IPS DF 19.7 (cell line): ENCODE data around the gene ACTG2.
"Not testable (repeated sequence)": the region's sequence is repeated elsewhere in the genome, so short reads cannot be mapped to it uniquely, and the experiment has no call there.

Experiments
- DNase-seq: peaks from one replicate; pipeline ENCODE4 v3.0.0-alpha.2; 2013; ENCODE audit warnings: low read depth, low spot score

ACTG2 gene

GRCh38 chr2:73892631-73893329 lies at the start of gene ACTG2:
ACTG2 (plus strand) TSS chr2:73893008; CDS start chr2:73901312, 8,304 bp downstream.
- DNase-seq = no peak

GRCh38 chr2:73844087-73844486 lies 48.7 kb upstream of the ACTG2 start:
- no peak for DNase-seq

- DNase-seq = no peak
These were observed 42.8 kb upstream of the ACTG2 start for GRCh38 chr2:73850009-73850408.

GRCh38 chr2:73851274-73851673 lies 41.5 kb upstream of the ACTG2 start:
- no peak for DNase-seq

GRCh38 chr2:73852020-73852419 lies 40.8 kb upstream of the ACTG2 start:
- DNase-seq = no peak

GRCh38 chr2:73855526-73855925 lies 37.3 kb upstream of the ACTG2 start:
- DNase-seq = no peak

GRCh38 chr2:73856214-73856613 lies 36.6 kb upstream of the ACTG2 start:
- no peak for DNase-seq

- no peak for DNase-seq
These were observed 32.9 kb upstream of the ACTG2 start for GRCh38 chr2:73859721-73860586.

- DNase-seq = no peak
These were observed 29.8 kb upstream of the ACTG2 start for GRCh38 chr2:73862987-73863386.

- DNase-seq = no peak
These were observed 24.4 kb upstream of the ACTG2 start for GRCh38 chr2:73868204-73868978.

GRCh38 chr2:73870084-73870483 lies 22.7 kb upstream of the ACTG2 start:
- DNase-seq = no peak

GRCh38 chr2:73877071-73877802 lies 15.6 kb upstream of the ACTG2 start:
- no peak for DNase-seq

GRCh38 chr2:73877984-73878383 lies 14.8 kb upstream of the ACTG2 start:
- DNase-seq = not testable (repeated sequence)

- no peak for DNase-seq
These were observed 7.4 kb upstream of the ACTG2 start for GRCh38 chr2:73885406-73885805.

- no peak for DNase-seq
These were observed 6.5 kb upstream of the ACTG2 start for GRCh38 chr2:73886357-73886756.

- DNase-seq = not testable (repeated sequence)
These were observed 5.0 kb upstream of the ACTG2 start for GRCh38 chr2:73887596-73888353.

GRCh38 chr2:73888388-73888787 lies 4.4 kb upstream of the ACTG2 start:
- DNase-seq = no peak

- no peak for DNase-seq
These were observed 3.6 kb upstream of the ACTG2 start for GRCh38 chr2:73889206-73889605.

GRCh38 chr2:73890301-73891092 lies 2.3 kb upstream of the ACTG2 start:
- DNase-seq = no peak
